OCI-LY3 (cell line): ENCODE results near the gene ZFYVE21.
A peak's percentile ranks its signal among the peaks of the same experiment; 100 is the strongest.

Experiments
- H2AFZ ChIP-seq: fragments of 200-600, 300-600 bp; shearing (Covaris generic); 2 replicates; pipeline ENCODE4 v1.6.0; 2014; ENCODE audit warnings: antibody characterized with exemption, low read depth, low read length
- H3K27ac ChIP-seq: fragments of 200-600, 300-600 bp; sonication (generic); 2 replicates; pipeline ENCODE4 v1.5.1; 2014; ENCODE audit warnings: mild to moderate bottlenecking, low read length, moderate library complexity, mixed read lengths
- H3K27me3 ChIP-seq: fragments of 200-600, 300-600 bp; sonication (generic); 2 replicates; pipeline ENCODE4 v1.6.1; 2014; ENCODE audit warnings: low read depth, low read length, mixed read lengths
- H3K36me3 ChIP-seq: fragments of 200-600, 300-600 bp; sonication (generic); replicated peaks from 2 replicates; pipeline ENCODE3; 2014; ENCODE audit warnings: low read depth, low read length, mixed read lengths
- H3K4me1 ChIP-seq: fragments of 300-600, 200-600 bp; sonication (generic); 2 replicates; pipeline ENCODE4 v1.6.1; 2014; ENCODE audit warnings: low read length, mixed read lengths
- H3K4me2 ChIP-seq: fragments of 200-600, 300-600 bp; sonication (generic); 2 replicates; pipeline ENCODE4 v1.6.1; 2014; ENCODE audit warnings: low read length, mixed read lengths
- H3K4me3 ChIP-seq: fragments of 300-600, 200-600 bp; sonication (generic); 2 replicates; pipeline ENCODE4 v1.5.1; 2014; ENCODE audit warnings: antibody characterized with exemption, mild to moderate bottlenecking, low read length, moderate library complexity
- H3K79me2 ChIP-seq: fragments of 300-600, 200-600 bp; shearing (Covaris generic); 2 replicates; pipeline ENCODE4 v1.6.1; 2014; ENCODE audit warnings: mild to moderate bottlenecking, low read length, mixed read lengths
- H3K9ac ChIP-seq: fragments of 300-600, 200-600 bp; shearing (Covaris generic); 2 replicates; pipeline ENCODE4 v1.6.0; 2014; ENCODE audit warnings: mild to moderate bottlenecking, low read length, moderate library complexity
- H3K9me3 ChIP-seq: fragments of 200-600, 300-600 bp; shearing (Covaris generic); 2 replicates; pipeline ENCODE4 v1.6.1; 2014; ENCODE audit warnings: low read length, mixed read lengths; ENCODE audit not compliant: insufficient read depth
- H4K20me1 ChIP-seq: fragments of 200-600, 300-600 bp; sonication (generic); 2 replicates; pipeline ENCODE4 v1.6.1; 2016; ENCODE audit warnings: low read length, mixed read lengths; ENCODE audit not compliant: insufficient read depth
- CTCF ChIP-seq: fragments of 200-600, 300-600 bp; sonication (generic); IDR thresholded peaks from 2 replicates; pipeline ENCODE4 v1.5.1; 2014; ENCODE audit warnings: antibody characterized with exemption, low read length, low read depth
- EZH2phosphoT487 ChIP-seq: fragments of 200-600 bp; shearing (Covaris generic); IDR thresholded peaks from 2 replicates; pipeline ENCODE4 v1.6.1; 2018; ENCODE audit warnings: antibody characterized with exemption, mixed run types, low read depth

Gene ZFYVE21

GRCh38 chr14:103713304-103714062 lies 2.1 kb upstream of the ZFYVE21 start:
- no peak overlapping the region for H2AFZ ChIP-seq
- H3K79me2 ChIP-seq, result peaks cover 52% of the 10 kb centered on the region
- peaks cover 11% of the 10 kb centered on the region for H4K20me1 ChIP-seq
- no peak overlapping the region for H3K27ac ChIP-seq
- H3K27me3 ChIP-seq, result no peaks in the 10 kb centered on the region
- H3K9me3 ChIP-seq, result no peaks in the 10 kb centered on the region
- peak overlapping the region; percentile 78; the same call in 1 of the 2 replicates for H3K4me3 ChIP-seq
- TF ChIP-seq CTCF, result no peak
- no peak for TF ChIP-seq EZH2phosphoT487
- H3K9ac ChIP-seq, result no peak overlapping the region
- H3K36me3 ChIP-seq, result peaks cover 24% of the 10 kb centered on the region
- peaks cover 15% of the 10 kb centered on the region for H3K4me1 ChIP-seq
- H3K4me2 ChIP-seq, result peak overlapping the region; percentile 91

DNA sequence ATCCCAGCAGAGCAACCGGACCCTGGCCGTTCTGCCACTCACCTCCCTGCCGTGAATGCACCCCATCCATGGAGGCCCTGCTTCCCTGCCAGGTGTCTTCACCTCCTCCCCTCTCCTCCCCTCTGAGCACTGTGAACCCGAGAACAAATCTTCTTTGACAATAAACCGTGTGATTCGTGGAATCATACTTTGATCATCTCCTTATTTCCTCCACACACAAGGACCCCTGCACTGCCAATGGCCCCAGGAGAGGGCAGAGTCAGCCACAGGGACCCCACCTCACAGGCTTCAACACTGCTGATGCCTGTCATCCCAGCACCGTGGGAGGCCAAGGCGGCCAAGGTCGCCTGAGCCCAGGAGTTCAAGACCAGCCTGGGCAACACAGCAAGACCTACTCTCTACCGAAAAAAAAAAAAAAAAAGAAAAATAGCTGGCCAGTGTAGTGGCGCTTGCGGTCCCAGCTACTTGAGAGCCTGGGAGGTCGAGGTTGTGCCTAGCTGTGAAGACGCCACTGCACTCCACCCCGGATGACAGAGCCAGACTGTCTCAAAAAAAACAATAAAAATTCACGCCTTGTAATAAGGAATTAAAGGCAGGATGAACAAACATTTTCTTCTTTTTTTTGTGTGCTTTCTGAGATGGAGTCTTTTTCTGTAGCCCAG lies 1.4 kb upstream of the ZFYVE21 start:
- H3K27ac ChIP-seq, result no peak overlapping the region; the same call in 1 of the 2 replicates
- H4K20me1 ChIP-seq, result peaks cover 11% of the 10 kb centered on the region; the same call in 1 of the 2 replicates
- TF ChIP-seq CTCF, result no peak
- TF ChIP-seq EZH2phosphoT487, result no peak
- peaks cover 52% of the 10 kb centered on the region for H3K79me2 ChIP-seq
- no peaks in the 10 kb centered on the region for H3K9me3 ChIP-seq
- H3K9ac ChIP-seq, result peak overlapping the region; percentile 76
- no peaks in the 10 kb centered on the region for H3K27me3 ChIP-seq
- H3K36me3 ChIP-seq, result peaks cover 18% of the 10 kb centered on the region
- H3K4me3 ChIP-seq, result peak overlapping the region; percentile 78
- H3K4me1 ChIP-seq, result peaks cover 15% of the 10 kb centered on the region
- peak overlapping the region; percentile 91 for H3K4me2 ChIP-seq
- H2AFZ ChIP-seq, result no peak overlapping the region

- H4K20me1 ChIP-seq, result peaks cover 16% of the 10 kb centered on the region; the same call in 1 of the 2 replicates
- TF ChIP-seq CTCF (no peak), EZH2phosphoT487 (no peak)
- H2AFZ ChIP-seq, result no peak overlapping the region
- H3K36me3 ChIP-seq, result peaks cover 6% of the 10 kb centered on the region
- H3K4me1 ChIP-seq, result peaks cover 15% of the 10 kb centered on the region
- H3K4me2 ChIP-seq, result peak overlapping the region; percentile 86
- no peaks in the 10 kb centered on the region for H3K9me3 ChIP-seq
- H3K4me3 ChIP-seq, result peak overlapping the region; percentile 87
- H3K9ac ChIP-seq, result peak overlapping the region; percentile 59
- H3K27ac ChIP-seq, result no peak overlapping the region
- peaks cover 52% of the 10 kb centered on the region for H3K79me2 ChIP-seq
- H3K27me3 ChIP-seq, result no peaks in the 10 kb centered on the region
Measured at GRCh38 chr14:103716091-103716801, 636 bp downstream of the ZFYVE21 start.
